Liver (tissue), 9 donors: Measurements from ENCODE around the gene HSPB2. TPM values are rescaled to one million over a fixed set of nuclear protein-coding genes. Genes with fewer than 3 reads are reported as not detected.
"Not testable (repeated sequence)": the region's sequence is repeated elsewhere in the genome, so short reads cannot be mapped to it uniquely, and the experiment has no call there.

Experiments
- DNase-seq: peaks from one replicate; pipeline ENCODE4 v3.0.0-alpha.2; 2017; ENCODE audit warnings: low spot score
- H3K27ac ChIP-seq, 2 donors: one replicate each; pipeline ENCODE4 v1.7.0; 2013; ENCODE audit warnings: inconsistent platforms in 2 of 2, low read length in 2 of 2, control low read depth in 1 of 2, low read depth in 1 of 2, mild to moderate bottlenecking in 1 of 2
- H3K27me3 ChIP-seq, 4 donors: one replicate each; pipeline versions ENCODE4 v1.6.1 to v1.7.0; 2013; ENCODE audit warnings: low read length in 3 of 4, inconsistent platforms in 1 of 4, mild to moderate bottlenecking in 1 of 4, moderate library complexity in 1 of 4; ENCODE audit not compliant: control insufficient read depth in 4 of 4, insufficient read depth in 4 of 4
- H3K36me3 ChIP-seq, 4 donors: one replicate each; pipeline versions ENCODE4 v1.6.1 to v1.7.0; 2013; ENCODE audit warnings: low read length in 3 of 4, mild to moderate bottlenecking in 3 of 4, low read depth in 1 of 4, moderate library complexity in 1 of 4; ENCODE audit not compliant: control insufficient read depth in 4 of 4, insufficient read depth in 3 of 4
- H3K4me1 ChIP-seq, 4 donors: one replicate each; pipeline versions ENCODE4 v1.6.1 to v1.7.0; 2013; ENCODE audit warnings: low read length in 3 of 4, mild to moderate bottlenecking in 3 of 4, moderate library complexity in 1 of 4; ENCODE audit not compliant: control insufficient read depth in 4 of 4, insufficient read depth in 4 of 4
- H3K4me3 ChIP-seq, 3 donors: one replicate each; pipeline versions ENCODE4 v1.6.1 to v1.7.0; 2013; ENCODE audit warnings: low read length in 3 of 3, control low read depth in 1 of 3, low read depth in 1 of 3, mild to moderate bottlenecking in 1 of 3
- H3K9ac ChIP-seq, 2 donors: one replicate each; pipeline ENCODE4 v1.7.0; 2013; ENCODE audit warnings: low read length in 2 of 2, mild to moderate bottlenecking in 2 of 2, moderate library complexity in 2 of 2, control low read depth in 1 of 2, low read depth in 1 of 2
- H3K9me3 ChIP-seq, 4 donors: one replicate each; pipeline versions ENCODE4 v1.6.1 to v1.7.0; 2013; ENCODE audit warnings: low read length in 3 of 4; ENCODE audit not compliant: control insufficient read depth in 4 of 4
- ATF3 ChIP-seq: IDR thresholded peaks from 2 replicates; pipeline ENCODE4 v1.6.1; 2016; ENCODE audit warnings: antibody characterized with exemption
- CTCF ChIP-seq: fragments of 150-350 bp; IDR thresholded peaks from 2 replicates; pipeline ENCODE4 v1.5.1; 2017; ENCODE audit warnings: improper control_type of control experiment, low read depth, low read length; ENCODE audit not compliant: missing input control
- EGR1 ChIP-seq, 2 donors: IDR thresholded peaks; 2 replicates each; pipeline ENCODE4 v1.6.1; 2016 to 2018; ENCODE audit warnings: antibody characterized with exemption in 2 of 2, low read depth in 2 of 2
- FOXA2 ChIP-seq: IDR thresholded peaks from 2 replicates; pipeline ENCODE4 v1.6.1; 2016; ENCODE audit warnings: antibody characterized with exemption
- HNF4G ChIP-seq: IDR thresholded peaks from 2 replicates; pipeline ENCODE4 v1.6.1; 2016; ENCODE audit warnings: antibody characterized with exemption
- JUND ChIP-seq, 2 donors: IDR thresholded peaks; 2 replicates each; pipeline ENCODE4 v1.6.1; 2016; ENCODE audit warnings: antibody characterized with exemption in 2 of 2
- MAX ChIP-seq: IDR thresholded peaks from 2 replicates; pipeline ENCODE4 v1.6.1; 2016; ENCODE audit warnings: antibody characterized with exemption
- NR2F2 ChIP-seq: IDR thresholded peaks from 2 replicates; pipeline ENCODE4 v1.6.1; 2016; ENCODE audit warnings: antibody characterized with exemption
- RAD21 ChIP-seq, 2 donors: IDR thresholded peaks; 2 replicates each; pipeline ENCODE4 v1.6.1; 2016; ENCODE audit warnings: antibody characterized with exemption in 2 of 2, mild to moderate bottlenecking in 2 of 2
- REST ChIP-seq: IDR thresholded peaks from 2 replicates; pipeline ENCODE4 v1.6.1; 2016; ENCODE audit warnings: antibody characterized with exemption, mild to moderate bottlenecking
- SP1 ChIP-seq: IDR thresholded peaks from 2 replicates; pipeline ENCODE4 v1.6.1; 2018; ENCODE audit warnings: antibody characterized with exemption, mild to moderate bottlenecking
- TAF1 ChIP-seq: conservative IDR thresholded peaks from 2 replicates; pipeline ENCODE4 v1.6.1; 2016; ENCODE audit warnings: antibody characterized with exemption, mild to moderate bottlenecking
- ZBTB33 ChIP-seq: IDR thresholded peaks from 2 replicates; pipeline ENCODE4 v1.6.1; 2016; ENCODE audit warnings: antibody characterized with exemption
- WGBS: extraction: QIAGEN DNeasy Blood & Tissue Kit; methylation state at CpG from one replicate; pipeline ENCODE4 v1.1.7; 2013; 5-methylcytosine and 5-hydroxymethylcytosine counted together
- polyA plus RNA-seq, 2 donors: library from polyadenylated mRNA; stranded (reverse) in 1 of 2; unstranded in 1 of 2; fragments of 200-250 nt in 1 of 2; fragments of >200 nt in 1 of 2; fragmentation: Nextera tagmentation in 1 of 2; extraction: Ambion mirVana in 1 of 2; gene quantifications; one replicate each; pipeline versions ENCODE4 v1.2.1 to v1.2.3, GENCODE V29; 2013 to 2015
- total RNA-seq, 2 donors: library from RNA; depleted of rRNA; stranded (reverse); fragments of >200 nt; gene quantifications; one replicate each; pipeline ENCODE4 v1.2.3, GENCODE V29; 2014
- donor health status: healthy.
- donor health status: healthy.
- donor health status: healthy.
- donor health status: healthy.
- donor health status: healthy.

The HSPB2 gene
- total and polyA plus RNA-seq, 4 donors: 0.14 to 0.85 (median 0.61) TPM; not detected in 1

GRCh38 chr11:111879637-111879960 lies 32.9 kb upstream of the HSPB2 start:
- H3K27me3 ChIP-seq: no peaks in the 10 kb centered on the region
- peaks cover 0 to 7% (median 3%) of the 10 kb centered on the region in 4 donors for H3K4me1 ChIP-seq
- TF ChIP-seq FOXA2 (no peak), CTCF (no peak), HNF4G (no peak), MAX (no peak), EGR1 (IDR thresholded peaks at IDR 0.05; ENCODE audit: low read depth in 2 of 2) (no peak), REST (no peak), TAF1 (no peak), RAD21 (IDR thresholded peaks at IDR 0.05) (no peak)
- 42% methylated on average over 6 of the region's 6 CpGs for WGBS
- peak overlapping the region; percentile 34 to 96 for H3K9ac ChIP-seq
- H3K4me3 ChIP-seq: peak overlapping the region; percentile 53 to 77 (median 74)
- H3K27ac ChIP-seq: peak overlapping the region; percentile 80 to 82
- peaks cover 0 to 13% (median 1%) of the 10 kb centered on the region in 4 donors for H3K36me3 ChIP-seq
- no peak for DNase-seq
- no peaks in the 10 kb centered on the region for H3K9me3 ChIP-seq

- Histone ChIP-seq H3K27me3 (no peaks in the 10 kb centered on the region), H3K27ac (no peak overlapping the region), H3K9ac (no peak overlapping the region), H3K4me3 (no peak overlapping the region), H3K9me3 (no peaks in the 10 kb centered on the region), H3K4me1 (peaks cover 0 to 7% (median 3%) of the 10 kb centered on the region in 4 donors), H3K36me3 (peaks cover 0 to 6% (median 0%) of the 10 kb centered on the region in 4 donors)
- WGBS: 93% methylated on average over 5 of the region's 5 CpGs
- no peak for DNase-seq
- TF ChIP-seq JUND (IDR thresholded peaks at IDR 0.05) (no peak), MAX (no peak), ATF3 (no peak), SP1 (no peak), RAD21 (IDR thresholded peaks at IDR 0.05) (no peak), REST (no peak), FOXA2 (no peak), CTCF (no peak), NR2F2 (no peak), EGR1 (IDR thresholded peaks at IDR 0.05; ENCODE audit: low read depth in 2 of 2) (no peak), ZBTB33 (no peak), HNF4G (no peak)
Observed at GRCh38 chr11:111882202-111882601, 30.3 kb upstream of the HSPB2 start.

- not testable (repeated sequence) for H3K9ac ChIP-seq, H3K36me3 ChIP-seq, H3K27me3 ChIP-seq, H3K4me3 ChIP-seq, H3K27ac ChIP-seq, DNase-seq, H3K9me3 ChIP-seq, H3K4me1 ChIP-seq
- WGBS: 96% methylated on average over 4 of the region's 4 CpGs
Observed at GRCh38 chr11:111885053-111885452, 27.5 kb upstream of the HSPB2 start.
